Measurements from ENCODE around the gene SAPCD2. TPM values are rescaled to one million over a fixed set of nuclear protein-coding genes. Genes with fewer than 3 reads are reported as not detected.

The SAPCD2 gene
- polyA plus RNA-seq, 12 donors: 2.0 to 8.0 (median 3.3) TPM; not detected in 1

DNA sequence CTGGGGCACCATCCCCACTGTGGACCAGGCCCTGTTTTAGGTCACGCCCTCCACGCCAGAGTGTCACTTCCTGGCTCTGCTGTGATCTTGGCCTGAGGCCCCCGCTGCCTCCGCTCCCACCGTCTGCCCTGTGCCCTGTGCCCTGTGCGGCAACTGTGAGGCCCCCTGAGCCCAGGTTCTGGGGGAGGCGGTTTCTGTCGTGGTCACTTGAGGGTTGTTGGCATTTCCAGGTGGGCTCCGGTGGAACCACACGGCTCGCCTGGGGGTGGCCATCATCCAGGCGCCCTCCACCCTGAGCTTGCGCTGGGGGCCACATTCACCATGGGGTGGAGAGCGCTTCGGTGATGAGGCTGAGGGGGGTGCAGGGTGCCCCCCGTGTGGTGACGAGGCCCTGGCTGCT lies 37.6 kb upstream of the SAPCD2 start:
- DNase-seq: no peak

DNA sequence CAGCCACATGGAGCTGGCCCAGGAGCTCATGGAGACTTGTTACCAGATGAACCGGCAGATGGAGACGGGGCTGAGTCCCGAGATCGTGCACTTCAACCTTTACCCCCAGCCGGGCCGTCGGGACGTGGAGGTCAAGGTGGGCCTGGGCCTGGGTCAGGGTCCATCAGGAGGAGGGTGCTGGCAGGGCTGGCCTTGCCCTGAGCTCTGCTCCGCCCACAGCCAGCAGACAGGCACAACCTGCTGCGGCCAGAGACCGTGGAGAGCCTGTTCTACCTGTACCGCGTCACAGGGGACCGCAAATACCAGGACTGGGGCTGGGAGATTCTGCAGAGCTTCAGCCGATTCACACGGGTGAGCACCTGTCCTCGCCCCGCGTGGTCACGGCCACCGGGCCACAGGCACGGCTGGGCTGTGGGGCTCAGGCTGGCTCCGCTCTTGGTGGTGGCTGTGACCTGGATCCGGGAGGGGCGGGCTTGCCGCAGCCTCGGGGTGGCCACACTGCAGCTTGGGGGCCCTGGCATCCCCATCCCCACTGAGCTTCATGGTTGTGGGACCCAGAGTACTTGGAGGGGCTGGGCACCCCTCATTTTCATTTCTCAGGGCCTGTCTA lies 37.1 kb upstream of the SAPCD2 start:
- DNase-seq: no peak

DNA sequence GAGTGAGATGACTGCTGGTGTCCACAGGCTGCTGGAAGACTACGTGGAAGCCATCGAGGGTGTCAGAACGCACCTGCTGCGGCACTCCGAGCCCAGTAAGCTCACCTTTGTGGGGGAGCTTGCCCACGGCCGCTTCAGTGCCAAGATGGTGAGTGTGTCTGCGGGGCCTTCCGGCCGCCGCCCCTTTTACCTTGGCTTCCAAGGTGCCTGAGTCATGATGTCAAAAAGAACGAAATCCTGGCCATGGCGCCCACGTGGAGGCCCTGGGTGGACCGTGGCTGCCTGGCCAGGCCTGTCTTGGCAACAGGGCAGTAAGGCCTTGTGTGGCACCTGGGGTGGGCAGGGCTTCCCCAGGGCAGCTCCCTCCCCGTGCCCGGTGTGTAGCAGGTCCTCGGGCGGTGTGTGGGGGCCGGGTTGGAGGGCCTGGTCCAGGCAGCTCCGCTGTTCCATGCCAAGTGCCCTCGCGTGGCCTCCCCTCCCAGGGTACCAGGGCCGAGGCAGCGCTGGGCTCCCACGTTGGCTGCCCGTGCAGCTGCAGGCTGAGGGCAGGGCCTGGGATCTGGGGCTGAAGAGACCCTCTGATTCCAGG lies 36.4 kb upstream of the SAPCD2 start:
- no peak for DNase-seq

DNA sequence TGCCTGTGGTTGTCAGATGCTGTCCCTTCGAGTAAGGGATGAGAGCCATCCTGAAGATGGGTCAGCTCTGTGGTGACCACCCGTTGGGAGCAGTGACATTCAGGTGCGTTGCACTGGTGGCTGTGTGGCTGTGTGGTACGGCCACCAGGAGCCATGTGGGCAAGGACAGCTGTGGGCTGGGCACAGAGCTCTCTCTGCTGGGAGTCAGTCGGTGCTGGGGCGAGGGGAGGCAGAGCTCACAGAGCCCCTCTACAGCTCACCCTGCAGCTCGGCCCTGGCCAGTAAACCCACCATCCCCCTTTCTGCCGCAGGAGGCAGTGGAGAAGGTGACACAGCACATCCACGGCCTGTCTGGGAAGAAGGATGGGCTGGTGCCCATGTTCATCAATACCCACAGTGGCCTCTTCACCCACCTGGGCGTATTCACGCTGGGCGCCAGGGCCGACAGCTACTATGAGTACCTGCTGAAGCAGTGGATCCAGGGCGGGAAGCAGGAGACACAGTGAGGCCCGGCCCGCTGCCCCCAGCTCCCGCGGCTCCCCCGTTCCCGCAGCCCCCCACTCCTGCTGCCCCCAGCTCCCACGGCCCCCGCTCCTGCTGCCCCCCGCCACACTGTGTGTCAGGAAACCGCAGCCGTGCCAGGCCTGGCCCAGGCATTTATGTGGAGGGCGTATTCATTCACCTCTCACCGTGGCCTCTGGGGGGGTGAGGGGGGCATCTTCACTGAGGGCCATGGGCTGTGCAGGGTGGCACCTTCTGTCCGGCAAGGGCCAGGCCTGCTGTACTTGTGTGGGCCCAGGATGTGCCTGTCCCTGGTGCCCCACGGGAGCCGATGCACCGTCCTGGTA lies 35.7 kb upstream of the SAPCD2 start:
- no peak for DNase-seq

DNA sequence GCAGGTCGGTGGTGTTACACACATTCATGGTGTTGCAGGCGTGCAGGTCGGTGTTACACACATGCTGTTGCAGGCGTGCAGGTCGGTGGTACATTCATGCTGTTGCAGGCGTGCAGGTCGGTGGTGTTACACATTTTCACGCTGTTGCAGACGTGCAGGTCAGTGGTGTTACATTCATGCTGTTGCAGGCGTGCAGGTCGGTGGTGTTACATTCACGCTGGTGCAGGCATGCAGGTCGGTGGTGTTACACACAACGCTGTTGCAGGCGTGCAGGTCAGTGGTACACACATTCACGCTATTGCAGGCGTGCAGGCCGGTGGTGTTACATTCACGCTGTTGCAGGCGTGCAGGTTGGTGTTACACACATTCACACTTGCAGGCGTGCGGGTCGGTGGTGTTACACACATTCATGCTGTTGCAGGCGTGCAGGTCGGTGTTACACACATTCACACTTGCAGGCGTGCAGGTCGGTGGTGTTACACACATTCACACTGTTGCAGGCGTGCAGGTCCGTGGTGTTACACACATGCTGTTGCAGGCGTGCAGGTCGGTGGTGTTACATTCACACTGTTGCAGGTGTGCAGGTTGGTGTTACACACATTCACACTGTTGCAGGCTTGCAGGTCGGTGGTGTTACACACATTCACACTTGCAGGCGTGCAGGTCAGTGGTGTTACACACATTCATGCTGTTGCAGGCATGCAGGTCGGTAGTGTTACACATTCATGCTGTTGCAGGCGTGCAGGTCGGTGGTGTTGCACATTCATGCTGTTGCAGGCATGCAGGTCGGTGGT lies 33.0 kb upstream of the SAPCD2 start:
- no peak for DNase-seq

DNA sequence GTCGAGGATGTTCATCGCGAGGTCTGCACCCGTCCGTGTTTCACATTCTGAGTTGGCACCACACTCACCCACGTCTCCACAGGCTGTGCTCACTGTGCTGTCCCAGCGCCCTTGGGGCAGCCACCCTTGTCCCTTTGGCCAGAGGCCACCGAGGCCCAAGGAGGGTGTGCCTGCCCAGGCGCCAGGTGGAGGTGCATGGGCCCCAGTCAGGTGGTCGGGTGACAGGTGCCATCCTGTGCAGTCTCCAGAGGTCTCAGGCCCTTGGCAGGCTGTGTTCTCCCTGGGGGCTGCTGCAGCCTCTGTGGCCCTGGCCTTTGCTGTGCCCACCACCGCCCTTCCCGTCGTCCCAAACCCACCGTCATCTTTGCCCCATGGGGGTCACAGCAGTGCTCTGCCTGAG lies 28.9 kb upstream of the SAPCD2 start:
- DNase-seq: no peak

GRCh38 chr9:137097761-137098462 lies 27.6 kb upstream of the SAPCD2 start:
- no peak for DNase-seq

DNA sequence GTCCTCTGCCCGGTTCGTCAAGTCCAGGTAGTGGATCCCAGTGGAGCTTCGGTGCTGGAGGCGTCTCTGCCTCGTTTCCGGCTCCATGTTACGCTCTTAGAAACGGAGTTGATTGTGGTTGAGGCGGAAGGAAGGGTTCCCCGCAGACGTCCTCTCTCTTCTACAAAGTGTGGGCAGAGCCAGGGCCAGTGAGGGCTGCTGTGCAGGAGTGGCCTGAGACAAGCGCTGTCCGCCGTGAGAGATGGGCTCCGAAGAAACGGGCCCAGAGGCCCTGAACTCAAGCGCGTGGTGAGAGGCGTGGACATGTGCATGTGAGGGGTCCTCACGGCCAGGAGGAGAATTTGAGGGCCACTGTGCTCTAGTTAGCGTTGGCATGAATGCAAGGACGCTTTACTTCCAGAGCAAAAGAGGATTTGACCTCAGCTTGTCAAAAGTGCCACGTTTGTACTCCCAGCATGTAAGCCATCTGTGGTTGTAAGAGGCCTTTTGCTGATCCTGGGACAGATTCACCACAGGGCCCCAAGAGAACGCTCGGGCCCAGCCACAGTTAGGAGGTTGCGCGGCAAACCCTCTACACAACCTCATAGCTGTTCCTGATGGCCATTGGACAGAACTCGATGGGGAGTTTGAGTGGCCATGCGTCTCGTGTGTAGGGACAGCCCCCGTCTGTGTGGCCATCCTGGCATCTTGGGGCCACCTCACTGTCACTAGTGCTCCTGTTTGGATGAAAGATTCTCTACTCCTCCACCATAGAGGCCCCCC lies 26.6 kb upstream of the SAPCD2 start:
- DNase-seq: no peak

GRCh38 chr9:137095664-137096517 lies 25.5 kb upstream of the SAPCD2 start:
- DNase-seq: no peak

GRCh38 chr9:137089232-137089947 lies 19.0 kb upstream of the SAPCD2 start:
- DNase-seq: no peak

GRCh38 chr9:137088121-137088520 lies 17.8 kb upstream of the SAPCD2 start:
- DNase-seq: no peak

DNA sequence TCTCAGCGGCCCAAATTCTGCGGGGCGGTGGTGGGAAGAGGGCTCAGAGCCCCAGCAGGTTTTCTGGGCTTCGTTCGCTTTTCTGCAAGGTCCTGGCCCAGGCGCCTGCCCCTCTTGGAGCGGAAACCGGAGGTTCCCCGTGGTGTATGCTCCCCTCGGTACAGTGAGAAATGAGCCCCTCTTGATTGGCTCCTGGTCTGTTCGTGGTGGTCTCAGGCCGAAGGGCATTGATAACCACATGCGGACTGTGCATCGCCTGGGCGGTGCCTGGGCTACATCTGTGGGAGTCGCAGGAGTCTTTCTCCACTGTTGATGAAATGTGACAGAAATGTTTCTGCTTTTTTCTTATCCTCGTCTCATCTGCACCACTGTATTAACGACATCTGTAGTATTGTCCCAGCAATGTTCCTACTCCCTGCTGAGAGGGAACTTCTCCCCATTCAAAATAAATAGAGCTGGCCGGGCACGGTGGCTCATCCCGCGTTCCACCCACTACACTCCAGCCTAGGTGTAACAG lies 17.1 kb upstream of the SAPCD2 start:
- DNase-seq: no peak

DNA sequence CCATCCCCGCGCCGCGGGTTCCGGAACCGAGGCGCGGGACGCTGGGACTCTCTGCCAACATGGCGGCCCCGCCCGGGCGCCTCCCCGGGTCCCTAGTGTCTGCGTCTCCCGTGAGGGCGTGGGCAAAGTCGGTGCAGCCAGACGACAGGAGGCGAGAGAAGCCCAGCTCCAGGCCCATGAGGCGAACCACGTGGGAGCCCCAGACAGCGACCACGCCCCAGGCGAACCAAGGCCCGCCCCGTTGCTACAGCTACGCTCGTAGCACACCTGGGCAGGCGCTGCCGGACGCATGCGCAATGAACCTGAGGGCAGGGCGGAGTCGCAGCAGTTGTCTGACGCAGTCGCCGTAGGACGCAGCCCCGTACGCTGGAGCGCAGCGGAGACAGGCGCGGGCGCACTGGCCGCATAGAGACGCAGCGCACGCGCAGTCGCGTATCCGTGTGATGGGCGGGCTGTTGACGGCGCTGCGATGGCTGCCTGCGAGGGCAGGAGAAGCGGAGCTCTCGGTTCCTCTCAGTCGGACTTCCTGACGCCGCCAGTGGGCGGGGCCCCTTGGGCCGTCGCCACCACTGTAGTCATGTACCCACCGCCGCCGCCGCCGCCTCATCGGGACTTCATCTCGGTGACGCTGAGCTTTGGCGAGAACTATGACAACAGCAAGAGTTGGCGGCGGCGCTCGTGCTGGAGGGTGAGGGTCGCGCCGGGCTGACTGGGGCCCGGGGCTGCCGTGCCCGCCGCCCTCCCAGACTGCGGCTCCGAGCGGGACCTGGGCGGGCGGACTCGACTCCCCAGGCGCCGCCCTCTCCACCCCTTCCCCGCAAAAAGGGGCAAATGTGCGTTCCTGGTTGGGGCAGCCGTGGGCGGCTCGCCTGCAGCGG lies 16.4 kb upstream of the SAPCD2 start, which contains the start of gene MAN1B1:
Gene MAN1B1, plus strand, starts transcription at position 455 of the 878 bp plus-strand sequence. Its CDS starts 15 bp downstream, at position 470.
- DNase-seq: peak; percentile 98

GRCh38 chr9:137085920-137086530 lies 15.7 kb upstream of the SAPCD2 start:
- no peak for DNase-seq

- no peak for DNase-seq
Observed at GRCh38 chr9:137084526-137084925, 14.2 kb upstream of the SAPCD2 start.

GRCh38 chr9:137083394-137084004 lies 13.1 kb upstream of the SAPCD2 start:
- no peak for DNase-seq

DNA sequence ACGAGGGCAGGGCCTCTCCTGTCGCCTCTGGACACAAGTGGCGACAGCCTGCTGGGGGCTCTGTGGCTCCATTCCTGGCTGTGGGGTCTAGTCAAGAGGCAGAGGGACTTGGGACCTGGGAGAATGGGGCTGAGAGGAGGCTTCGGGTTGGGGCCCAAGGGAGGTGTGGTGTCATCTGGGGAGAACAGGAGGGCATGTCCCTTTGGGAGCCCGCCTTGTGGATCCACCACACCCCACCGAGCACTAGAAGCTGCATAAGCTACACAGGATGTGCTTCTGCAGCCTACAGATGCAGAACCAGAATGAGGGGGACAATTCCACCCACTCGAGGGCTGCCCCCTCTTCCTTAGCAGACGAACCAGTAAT lies 12.6 kb upstream of the SAPCD2 start:
- no peak for DNase-seq
